Natural killer cell treated with Interleukin-12 subunit alpha and Interleukin-12 subunit beta and Interleukin-15 and Interleukin-18, amount 100 ng/mL, for 72 hours (primary cell): ENCODE results near the gene SMO. TPM values are rescaled to one million over a fixed set of nuclear protein-coding genes. Genes with fewer than 3 reads are reported as not detected.
"Not testable (repeated sequence)": the region's sequence is repeated elsewhere in the genome, so short reads cannot be mapped to it uniquely, and the experiment has no call there.

Experiments used
- ATAC-seq, 2 donors: fragments of 150-1000 bp; cut with Tn5 transposase in 1 of 2; sonication (Bioruptor Pico), chemical (Tn5 transposase) in 1 of 2; 2 replicates each; pipeline ENCODE4 v1.10.0; 2021
- DNase-seq: peaks from one replicate; pipeline ENCODE4 v3.0.0; 2022; ENCODE audit warnings: low spot score
- H3K27ac Mint-ChIP-seq, 2 donors: 1 replicate in 1 of 2; 2 replicates in 1 of 2; pipeline ENCODE4 v1.8.0; 2022; ENCODE audit warnings: mixed read lengths in 2 of 2, mild to moderate bottlenecking in 1 of 2, moderate library complexity in 1 of 2
- H3K27me3 Mint-ChIP-seq, 2 donors: 1 replicate in 1 of 2; 2 replicates in 1 of 2; pipeline ENCODE4 v1.8.0; 2022; ENCODE audit warnings: mixed read lengths in 2 of 2
- H3K36me3 Mint-ChIP-seq: one replicate; pipeline ENCODE4 v1.8.0; 2022; ENCODE audit warnings: mixed read lengths
- H3K4me1 Mint-ChIP-seq, 2 donors: 1 replicate in 1 of 2; 2 replicates in 1 of 2; pipeline ENCODE4 v1.8.0; 2022; ENCODE audit warnings: low read depth in 2 of 2, mixed read lengths in 2 of 2, mild to moderate bottlenecking in 1 of 2
- H3K4me3 Mint-ChIP-seq: one replicate; pipeline ENCODE4 v1.8.0; 2022; ENCODE audit warnings: mixed read lengths
- H3K9me3 Mint-ChIP-seq: 2 replicates; pipeline ENCODE4 v1.8.0; 2022; ENCODE audit warnings: mixed read lengths
- total RNA-seq, 2 donors: library from RNA; stranded (reverse); gene quantifications; one replicate each; pipeline ENCODE4 v1.2.3, GENCODE V29; 2022

SMO gene
- total RNA-seq, 2 donors from 2014 or later: 0.39 to 0.69 TPM

DNA sequence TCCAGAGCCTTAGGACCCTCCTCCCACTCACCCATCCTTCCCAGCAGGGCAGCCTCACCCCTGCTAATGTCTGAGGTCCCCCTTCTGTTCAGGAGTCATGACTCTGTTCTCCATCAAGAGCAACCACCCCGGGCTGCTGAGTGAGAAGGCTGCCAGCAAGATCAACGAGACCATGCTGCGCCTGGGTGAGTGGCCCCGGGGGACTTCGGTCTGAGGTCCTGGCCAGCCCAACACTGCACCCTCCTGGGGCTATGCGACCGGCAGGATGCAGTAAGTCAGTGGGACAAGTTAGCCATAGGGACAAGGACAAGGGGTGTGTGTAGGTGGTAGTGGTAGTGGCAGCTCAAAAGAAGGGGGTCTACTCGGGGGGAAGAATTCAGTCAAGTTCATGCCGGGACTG, 20.2 kb downstream of the SMO start:
- Mint-ChIP-seq H3K36me3 (no peaks in the 10 kb centered on the region), H3K4me3 (no peak overlapping the region), H3K27ac (no peak overlapping the region), H3K4me1 (no peaks in the 10 kb centered on the region), H3K27me3 (peaks cover 0 to 3% of the 10 kb centered on the region in 2 donors), H3K9me3 (no peaks in the 10 kb centered on the region)
- no peak for DNase-seq
- peak in 1 of 2 donors; percentile 7 for ATAC-seq

DNA sequence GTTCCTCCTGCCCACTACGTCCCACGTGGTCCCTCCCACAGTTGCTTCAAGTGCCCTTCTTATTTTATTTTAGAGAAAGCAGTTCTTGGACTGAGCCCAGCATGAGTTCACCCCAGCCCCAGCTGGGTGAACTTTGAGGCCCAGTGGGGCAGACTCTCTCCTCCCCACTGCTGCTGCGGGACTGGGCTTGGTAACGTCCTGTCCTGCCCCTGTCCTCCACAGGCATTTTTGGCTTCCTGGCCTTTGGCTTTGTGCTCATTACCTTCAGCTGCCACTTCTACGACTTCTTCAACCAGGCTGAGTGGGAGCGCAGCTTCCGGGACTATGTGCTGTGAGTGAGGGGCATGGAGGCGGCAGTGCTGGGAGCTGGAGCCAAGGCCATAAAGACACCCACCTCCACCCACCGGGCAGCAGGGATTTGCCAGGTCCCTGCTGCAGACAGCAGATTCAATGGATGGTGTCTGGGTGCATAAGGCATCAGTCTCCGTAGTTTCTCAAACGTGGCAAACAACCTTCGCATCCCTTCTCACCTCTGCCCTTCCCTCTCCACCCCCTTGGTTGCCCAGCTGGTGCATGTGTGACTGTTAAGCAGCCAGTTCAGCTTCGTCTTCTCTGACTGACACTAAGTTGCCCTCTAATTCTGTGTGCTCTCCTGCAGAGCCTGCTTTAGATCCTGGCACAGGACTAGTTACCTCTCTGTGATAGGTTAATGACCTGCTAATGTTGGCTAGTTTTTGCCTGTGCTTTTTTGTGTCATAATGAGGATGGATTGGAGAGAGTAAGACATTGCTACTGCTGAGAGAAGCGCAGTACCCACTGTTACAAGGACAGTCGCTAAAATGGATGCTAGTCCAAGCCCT, 20.9 kb downstream of the SMO start:
- no peaks in the 10 kb centered on the region for H3K9me3 Mint-ChIP-seq
- no peak overlapping the region for H3K27ac Mint-ChIP-seq
- DNase-seq (no peak), ATAC-seq (no peak)
- H3K4me3 Mint-ChIP-seq: no peak overlapping the region
- H3K36me3 Mint-ChIP-seq: no peaks in the 10 kb centered on the region
- no peaks in the 10 kb centered on the region for H3K4me1 Mint-ChIP-seq
- peaks cover 0 to 6% of the 10 kb centered on the region in 2 donors for H3K27me3 Mint-ChIP-seq

DNA sequence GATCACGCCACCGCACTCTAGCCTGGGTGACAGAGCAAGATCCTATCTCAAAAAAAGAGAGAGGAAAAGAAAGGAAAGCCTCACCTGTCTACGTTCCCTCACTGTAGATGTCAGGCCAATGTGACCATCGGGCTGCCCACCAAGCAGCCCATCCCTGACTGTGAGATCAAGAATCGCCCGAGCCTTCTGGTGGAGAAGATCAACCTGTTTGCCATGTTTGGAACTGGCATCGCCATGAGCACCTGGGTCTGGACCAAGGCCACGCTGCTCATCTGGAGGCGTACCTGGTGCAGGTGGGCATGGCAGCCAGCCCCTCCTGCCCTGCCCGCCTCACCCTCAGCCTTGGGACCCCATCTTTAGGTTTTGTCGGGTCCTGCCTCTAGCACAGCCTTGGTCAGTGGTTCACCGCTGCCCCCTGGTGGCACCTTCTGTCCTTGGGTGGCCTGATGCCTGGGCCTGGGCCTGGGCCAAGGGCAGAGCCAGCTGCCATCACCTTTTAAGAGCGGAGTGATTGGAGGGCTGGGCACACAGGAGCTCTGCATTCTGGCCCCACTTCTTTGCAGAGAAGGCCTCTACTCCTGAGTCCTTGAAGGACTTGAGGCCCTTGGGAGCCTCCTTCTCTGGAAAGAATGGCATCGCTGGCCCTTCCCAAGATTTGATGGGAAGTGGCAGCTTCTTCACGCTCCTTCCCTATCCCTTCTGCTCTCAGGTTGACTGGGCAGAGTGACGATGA, 22.0 kb downstream of the SMO start:
- no peaks in the 10 kb centered on the region for H3K36me3 Mint-ChIP-seq
- DNase-seq (peak; percentile 71), ATAC-seq (peak; percentile 76 to 79)
- no peak overlapping the region for H3K27ac Mint-ChIP-seq
- no peaks in the 10 kb centered on the region for H3K9me3 Mint-ChIP-seq
- H3K27me3 Mint-ChIP-seq: peaks cover 0 to 6% of the 10 kb centered on the region in 2 donors
- no peaks in the 10 kb centered on the region for H3K4me1 Mint-ChIP-seq
- no peak overlapping the region for H3K4me3 Mint-ChIP-seq

GRCh38 chr7:129210989-129211312, 22.5 kb downstream of the SMO start:
- H3K4me3 Mint-ChIP-seq: no peak overlapping the region
- ATAC-seq (no peak), DNase-seq (no peak)
- no peaks in the 10 kb centered on the region for H3K36me3 Mint-ChIP-seq
- peaks cover 0 to 6% of the 10 kb centered on the region in 2 donors for H3K27me3 Mint-ChIP-seq
- H3K9me3 Mint-ChIP-seq: no peaks in the 10 kb centered on the region
- no peak overlapping the region for H3K27ac Mint-ChIP-seq
- H3K4me1 Mint-ChIP-seq: no peaks in the 10 kb centered on the region

GRCh38 chr7:129212126-129212525, 23.7 kb downstream of the SMO start:
- ATAC-seq (no peak), DNase-seq (no peak)
- H3K4me1 Mint-ChIP-seq: no peaks in the 10 kb centered on the region
- no peaks in the 10 kb centered on the region for H3K36me3 Mint-ChIP-seq
- H3K27me3 Mint-ChIP-seq: peaks cover 0 to 6% of the 10 kb centered on the region in 2 donors
- H3K4me3 Mint-ChIP-seq: no peak overlapping the region
- H3K27ac Mint-ChIP-seq: no peak overlapping the region
- H3K9me3 Mint-ChIP-seq: no peaks in the 10 kb centered on the region

DNA sequence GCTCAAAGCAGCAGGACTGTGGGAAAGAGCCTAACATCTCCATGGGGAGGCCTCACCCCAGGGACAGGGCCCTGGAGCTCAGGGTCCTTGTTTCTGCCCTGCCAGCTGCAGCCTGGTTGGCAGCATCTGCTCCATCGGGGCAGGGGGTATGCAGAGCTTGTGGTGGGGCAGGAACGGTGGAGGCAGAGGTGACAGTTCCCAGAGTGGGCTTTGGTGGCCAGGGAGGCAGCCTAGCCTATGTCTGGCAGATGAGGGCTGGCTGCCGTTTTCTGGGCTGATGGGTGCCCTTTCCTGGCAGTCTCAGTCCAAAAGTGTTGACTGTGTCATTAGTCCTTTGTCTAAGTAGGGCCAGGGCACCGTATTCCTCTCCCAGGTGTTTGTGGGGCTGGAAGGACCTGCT, 24.2 kb downstream of the SMO start:
- no peak overlapping the region for H3K27ac Mint-ChIP-seq
- no peaks in the 10 kb centered on the region for H3K4me1 Mint-ChIP-seq
- H3K36me3 Mint-ChIP-seq: no peaks in the 10 kb centered on the region
- no peak for ATAC-seq
- peaks cover 0 to 6% of the 10 kb centered on the region in 2 donors for H3K27me3 Mint-ChIP-seq
- H3K9me3 Mint-ChIP-seq: no peaks in the 10 kb centered on the region
- no peak for DNase-seq
- no peak overlapping the region for H3K4me3 Mint-ChIP-seq

DNA sequence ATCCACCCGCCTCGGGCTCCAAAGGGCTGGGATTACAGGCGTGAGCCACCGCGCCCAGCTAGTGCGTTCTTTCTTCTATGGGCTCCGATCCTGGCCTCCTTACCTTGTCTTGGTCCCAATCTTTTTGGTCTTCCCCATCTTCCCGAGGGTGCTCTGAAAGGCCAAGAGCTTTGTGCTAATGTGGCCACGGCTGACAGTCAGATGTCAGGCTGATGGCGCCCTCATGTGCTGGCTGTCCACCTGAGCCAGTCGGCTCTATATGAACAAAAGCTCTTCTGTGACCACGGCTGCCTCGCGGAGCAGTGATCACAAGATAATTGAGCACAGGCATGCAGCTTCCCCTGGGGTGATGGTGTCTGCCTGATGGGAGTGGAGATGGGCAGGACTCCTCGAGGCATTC, 25.4 kb downstream of the SMO start:
- no peaks in the 10 kb centered on the region for H3K9me3 Mint-ChIP-seq
- H3K4me3 Mint-ChIP-seq: no peak overlapping the region
- no peaks in the 10 kb centered on the region for H3K36me3 Mint-ChIP-seq
- no peak overlapping the region for H3K27ac Mint-ChIP-seq
- no peaks in the 10 kb centered on the region for H3K4me1 Mint-ChIP-seq
- ATAC-seq (no peak), DNase-seq (no peak)
- H3K27me3 Mint-ChIP-seq: peaks cover 6 to 9% of the 10 kb centered on the region in 2 donors

- not testable (repeated sequence) for H3K27ac Mint-ChIP-seq, H3K27me3 Mint-ChIP-seq, H3K4me3 Mint-ChIP-seq, H3K9me3 Mint-ChIP-seq, H3K4me1 Mint-ChIP-seq, ATAC-seq, DNase-seq, H3K36me3 Mint-ChIP-seq
These were observed 27.3 kb downstream of the SMO start for GRCh38 chr7:129215691-129216090.

DNA sequence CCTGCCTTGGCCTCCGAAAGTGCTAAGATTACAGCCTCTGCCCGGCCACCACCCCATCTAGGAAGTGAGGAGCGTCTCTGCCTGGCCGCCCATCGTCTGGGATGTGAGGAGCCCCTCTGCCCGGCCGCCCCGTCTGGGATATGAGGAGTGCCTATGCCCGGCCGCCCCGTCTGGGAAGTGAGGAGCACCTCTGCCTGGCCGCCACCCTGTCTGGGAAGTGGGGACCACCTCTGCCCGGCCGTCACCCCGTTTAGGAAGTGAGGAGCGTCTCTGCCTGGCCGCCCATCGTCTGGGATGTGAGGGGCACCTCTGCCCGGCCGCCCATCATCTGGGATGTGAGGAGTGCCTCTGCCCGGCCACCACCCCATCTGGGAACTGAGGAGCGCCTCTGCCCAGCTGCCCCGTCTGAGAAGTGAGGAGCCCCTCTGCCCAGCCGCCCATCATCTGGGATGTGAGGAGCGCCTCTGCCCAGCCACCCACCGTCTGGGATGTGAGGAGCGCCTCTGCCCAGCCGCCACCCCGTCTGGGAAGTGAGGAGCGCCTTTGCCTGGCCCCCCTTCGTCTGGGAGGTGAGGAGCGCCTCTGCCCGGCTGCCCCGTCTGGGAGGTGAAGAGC, 27.8 kb downstream of the SMO start:
- H3K4me3 Mint-ChIP-seq, H3K36me3 Mint-ChIP-seq, DNase-seq, H3K27me3 Mint-ChIP-seq, H3K9me3 Mint-ChIP-seq, H3K4me1 Mint-ChIP-seq, H3K27ac Mint-ChIP-seq, ATAC-seq: not testable (repeated sequence)

DNA sequence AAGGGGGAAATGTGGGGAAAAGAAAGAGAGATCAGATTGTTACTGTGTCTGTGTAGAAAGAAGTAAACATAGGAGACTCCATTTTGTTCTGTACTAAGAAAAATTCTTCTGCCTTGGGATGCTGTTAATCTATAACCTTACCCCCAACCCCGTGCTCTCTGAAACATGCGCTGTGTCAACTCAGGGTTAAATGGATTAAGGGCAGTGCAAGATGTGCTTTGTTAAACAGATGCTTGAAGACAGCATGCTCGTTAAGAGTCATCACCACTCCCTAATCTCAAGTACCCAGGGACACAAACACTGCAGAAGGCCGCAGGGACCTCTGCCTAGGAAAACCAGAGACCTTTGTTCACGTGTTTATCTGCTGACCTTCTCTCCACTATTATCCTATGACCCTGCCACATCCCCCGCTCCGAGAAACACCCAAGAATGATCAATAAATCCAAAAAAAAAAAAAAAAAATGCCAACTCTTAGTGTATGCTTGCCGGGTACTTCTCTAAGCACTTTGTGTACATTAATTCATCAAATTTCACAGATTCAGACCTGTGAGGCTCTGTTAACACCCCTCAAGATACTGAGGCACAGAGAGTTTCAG, 28.5 kb downstream of the SMO start:
- H3K36me3 Mint-ChIP-seq, H3K9me3 Mint-ChIP-seq, H3K27ac Mint-ChIP-seq, ATAC-seq, H3K4me3 Mint-ChIP-seq, H3K4me1 Mint-ChIP-seq, H3K27me3 Mint-ChIP-seq, DNase-seq: not testable (repeated sequence)

- Mint-ChIP-seq H3K4me3 (no peak overlapping the region), H3K27ac (no peak overlapping the region), H3K27me3 (peaks cover 6% of the 10 kb centered on the region in 2 donors), H3K9me3 (no peaks in the 10 kb centered on the region), H3K4me1 (peaks cover 0 to 5% of the 10 kb centered on the region in 2 donors), H3K36me3 (no peaks in the 10 kb centered on the region)
- DNase-seq (peak; percentile 81), ATAC-seq (peak; percentile 86 to 87)
These were observed 30.2 kb downstream of the SMO start for GRCh38 chr7:129218514-129219062.

- not testable (repeated sequence) for H3K36me3 Mint-ChIP-seq, ATAC-seq, DNase-seq, H3K27me3 Mint-ChIP-seq, H3K9me3 Mint-ChIP-seq, H3K27ac Mint-ChIP-seq, H3K4me1 Mint-ChIP-seq, H3K4me3 Mint-ChIP-seq
These were observed 30.7 kb downstream of the SMO start for GRCh38 chr7:129219166-129219565.

DNA sequence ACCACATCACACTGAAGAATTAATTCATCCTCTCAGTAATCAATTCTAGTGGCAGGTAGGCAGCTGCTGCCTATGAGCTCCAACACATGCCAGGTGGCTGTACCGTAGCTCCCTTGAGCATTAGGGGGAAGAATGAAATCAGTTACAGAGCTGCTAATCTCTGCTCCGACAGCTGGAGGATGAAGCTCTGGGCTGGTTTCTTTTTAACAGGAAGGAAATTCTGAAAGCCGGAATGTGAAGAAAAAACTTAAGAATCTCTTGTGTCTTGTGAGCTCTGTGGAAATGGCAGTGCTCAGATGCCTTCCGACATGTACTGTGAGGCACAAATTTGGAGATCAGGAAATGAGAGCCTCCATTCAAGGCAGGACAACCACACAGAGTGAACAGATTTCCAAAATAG, 33.6 kb downstream of the SMO start:
- no peak for DNase-seq
- H3K27me3 Mint-ChIP-seq: peaks cover 3 to 6% of the 10 kb centered on the region in 2 donors
- H3K27ac Mint-ChIP-seq: peak overlapping the region in 1 of 2 donors; percentile 5

More for the DNA sequence above, 33.6 kb downstream of the SMO start:
- H3K36me3 Mint-ChIP-seq: no peaks in the 10 kb centered on the region
- ATAC-seq: no peak
- H3K4me3 Mint-ChIP-seq: peak overlapping the region; percentile 27
- H3K9me3 Mint-ChIP-seq: no peaks in the 10 kb centered on the region
- H3K4me1 Mint-ChIP-seq: peaks cover 20 to 25% of the 10 kb centered on the region in 2 donors
